AG04449 (cell line): ENCODE results near the gene STX16.

Experiments
- CTCF ChIA-PET: fragments of 350-600 bp; formaldehyde crosslinking; extraction: SDS; loops from one replicate; lab custom pipeline; 2021; ENCODE audit warnings: antibody characterized with exemption; lab: Yijun Ruan, JAX
- POLR2A ChIA-PET: fragments of 400-600, 350-600 bp; formaldehyde crosslinking; extraction: SDS; loops from one replicate; lab custom pipeline; 2020; ENCODE audit warnings: antibody characterized with exemption, inconsistent platforms; lab: Yijun Ruan, JAX
- DNase-seq: peaks from one replicate; pipeline ENCODE4 v3.0.0-alpha.2; 2010; ENCODE audit warnings: low read depth, low spot score
- H3K4me3 ChIP-seq: 2 replicates; pipeline ENCODE4 v1.5.1; 2011; ENCODE audit warnings: low read depth, mild to moderate bottlenecking, control low read depth, low read length
- CTCF ChIP-seq: IDR thresholded peaks from one replicate; pipeline ENCODE4 v1.5.1; 2011; ENCODE audit warnings: mild to moderate bottlenecking, moderate library complexity, low read length, control low read depth, inconsistent platforms; ENCODE audit not compliant: insufficient read depth; ENCODE audit errors: missing control alignments

Gene STX16

GRCh38 chr20:58718729-58719128 lies 67.6 kb downstream of the STX16 start:
- ChIA-PET POLR2A (no interaction called here), CTCF (no interaction called here)
- no peak for TF ChIP-seq CTCF
- H3K4me3 ChIP-seq: no peak overlapping the region
- DNase-seq: no peak

GRCh38 chr20:58719258-58719657 lies 68.2 kb downstream of the STX16 start:
- no peak for DNase-seq
- ChIA-PET CTCF (no interaction called here), POLR2A (no interaction called here)
- TF ChIP-seq CTCF: no peak
- H3K4me3 ChIP-seq: no peak overlapping the region

- TF ChIP-seq CTCF: no peak
- CTCF ChIA-PET: no interaction called here
- DNase-seq: no peak
- no peak overlapping the region for H3K4me3 ChIP-seq
- POLR2A ChIA-PET: no interaction called here
Observed at GRCh38 chr20:58719971-58720371, 68.9 kb downstream of the STX16 start.

GRCh38 chr20:58720890-58721289 lies 69.8 kb downstream of the STX16 start:
- no peak for DNase-seq
- H3K4me3 ChIP-seq: no peak overlapping the region
- TF ChIP-seq CTCF: no peak
- ChIA-PET CTCF (no interaction called here), POLR2A (no interaction called here)

- ChIA-PET POLR2A (no interaction called here), CTCF (no interaction called here)
- H3K4me3 ChIP-seq: no peak overlapping the region
- TF ChIP-seq CTCF: no peak
- DNase-seq: no peak
Observed at GRCh38 chr20:58721951-58722778, 71.1 kb downstream of the STX16 start.

- POLR2A ChIA-PET: no interaction called here
- no peak for DNase-seq
- TF ChIP-seq CTCF: no peak
- CTCF ChIA-PET: no interaction called here
- H3K4me3 ChIP-seq: no peak overlapping the region
Observed at GRCh38 chr20:58722877-58723627, 72.0 kb downstream of the STX16 start.
